Measurements from ENCODE around the gene HEG1. TPM values are rescaled to one million over a fixed set of nuclear protein-coding genes. Genes with fewer than 3 reads are reported as not detected.

Gene HEG1
- polyA plus RNA-seq, 3 donors: 22.3 to 29.7 (median 27.9) TPM

- DNase-seq: no peak
Measured at GRCh38 chr3:125073390-125073905, 17.7 kb upstream of the HEG1 start.

- no peak for DNase-seq
Measured at GRCh38 chr3:125072749-125073389, 17.1 kb upstream of the HEG1 start.

GRCh38 chr3:125072301-125072700, 16.5 kb upstream of the HEG1 start:
- no peak for DNase-seq

GRCh38 chr3:125069968-125070745, 14.4 kb upstream of the HEG1 start:
- DNase-seq: no peak

GRCh38 chr3:125069452-125069851, 13.7 kb upstream of the HEG1 start:
- no peak for DNase-seq

GRCh38 chr3:125068265-125068664, 12.5 kb upstream of the HEG1 start:
- no peak for DNase-seq

GRCh38 chr3:125067225-125067624, 11.4 kb upstream of the HEG1 start:
- no peak for DNase-seq

- DNase-seq: no peak
Measured at GRCh38 chr3:125062904-125063618, 7.3 kb upstream of the HEG1 start.

- DNase-seq: no peak
Measured at GRCh38 chr3:125061646-125062045, 5.8 kb upstream of the HEG1 start.

GRCh38 chr3:125061170-125061569, 5.4 kb upstream of the HEG1 start:
- DNase-seq: no peak

GRCh38 chr3:125059488-125060245, 3.9 kb upstream of the HEG1 start:
- DNase-seq: no peak

GRCh38 chr3:125058959-125059358, 3.2 kb upstream of the HEG1 start:
- no peak for DNase-seq

GRCh38 chr3:125058529-125058928, 2.7 kb upstream of the HEG1 start:
- no peak for DNase-seq

- DNase-seq: no peak
Measured at GRCh38 chr3:125057186-125057850, 1.5 kb upstream of the HEG1 start.

GRCh38 chr3:125055331-125055912, 375 bp downstream of the HEG1 start:
- DNase-seq: no peak

GRCh38 chr3:125054449-125055329, 1.1 kb downstream of the HEG1 start:
- DNase-seq: no peak

GRCh38 chr3:125054062-125054448, 1.7 kb downstream of the HEG1 start:
- no peak for DNase-seq

GRCh38 chr3:125053304-125053699, 2.5 kb downstream of the HEG1 start:
- no peak for DNase-seq

- no peak for DNase-seq
Measured at GRCh38 chr3:125052624-125053303, 3.0 kb downstream of the HEG1 start.

Data from renal pelvis (tissue), 4 donors.